ENCODE data around the gene ZBTB43.

DNA sequence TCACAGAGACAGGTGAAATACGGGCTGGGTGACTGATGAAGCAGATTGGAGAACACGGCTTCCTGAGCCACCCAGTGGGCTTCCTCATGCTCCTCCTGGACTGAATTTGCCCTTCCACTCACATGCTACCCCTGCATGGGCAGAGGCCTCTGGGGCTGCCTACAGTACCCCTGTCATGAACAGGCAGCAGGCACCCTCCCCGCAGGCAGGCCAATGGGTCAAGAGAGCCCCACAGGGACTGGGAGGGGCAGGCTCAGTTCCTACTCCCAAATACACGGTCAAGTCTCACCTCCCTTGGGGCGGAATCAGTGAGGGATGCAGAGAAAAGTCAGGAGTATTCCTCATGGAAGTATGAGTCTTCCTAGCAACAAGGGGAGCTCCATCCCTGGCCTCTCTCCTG, 48.6 kb upstream of the ZBTB43 start:
- TF ChIP-seq, protein P1, sequence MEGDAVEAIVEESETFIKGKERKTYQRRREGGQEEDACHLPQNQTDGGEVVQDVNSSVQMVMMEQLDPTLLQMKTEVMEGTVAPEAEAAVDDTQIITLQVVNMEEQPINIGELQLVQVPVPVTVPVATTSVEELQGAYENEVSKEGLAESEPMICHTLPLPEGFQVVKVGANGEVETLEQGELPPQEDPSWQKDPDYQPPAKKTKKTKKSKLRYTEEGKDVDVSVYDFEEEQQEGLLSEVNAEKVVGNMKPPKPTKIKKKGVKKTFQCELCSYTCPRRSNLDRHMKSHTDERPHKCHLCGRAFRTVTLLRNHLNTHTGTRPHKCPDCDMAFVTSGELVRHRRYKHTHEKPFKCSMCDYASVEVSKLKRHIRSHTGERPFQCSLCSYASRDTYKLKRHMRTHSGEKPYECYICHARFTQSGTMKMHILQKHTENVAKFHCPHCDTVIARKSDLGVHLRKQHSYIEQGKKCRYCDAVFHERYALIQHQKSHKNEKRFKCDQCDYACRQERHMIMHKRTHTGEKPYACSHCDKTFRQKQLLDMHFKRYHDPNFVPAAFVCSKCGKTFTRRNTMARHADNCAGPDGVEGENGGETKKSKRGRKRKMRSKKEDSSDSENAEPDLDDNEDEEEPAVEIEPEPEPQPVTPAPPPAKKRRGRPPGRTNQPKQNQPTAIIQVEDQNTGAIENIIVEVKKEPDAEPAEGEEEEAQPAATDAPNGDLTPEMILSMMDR (IDR thresholded peaks at IDR 0.05): no peak
- TF ChIP-seq POLR2AphosphoS5 (IDR thresholded peaks at IDR 0.05) (no peak), EP300 (IDR thresholded peaks at IDR 0.05) (no peak)
